MCF 10A (cell line): Measurements from ENCODE around the gene DHX57. TPM values are rescaled to one million over a fixed set of nuclear protein-coding genes. Genes with fewer than 3 reads are reported as not detected.

Experiments used
- BruUV-seq: library from RNA; stranded (reverse); fragments of 400-500 nt; replicated peaks from 2 replicates; lab custom pipeline; 2021; lab: Mats Ljungman, UMichigan
- CTCF ChIA-PET: fragments of 300-600 bp; sonication (Branson Sonifier 250); formaldehyde crosslinking; extraction: SDS; loops from one replicate; lab custom pipeline; 2021; ENCODE audit warnings: antibody characterized with exemption, inconsistent platforms; lab: Yijun Ruan, JAX
- POLR2A ChIA-PET: fragments of 300-600, 350-650 bp; sonication (Branson Sonifier 250); formaldehyde crosslinking; extraction: SDS; loops from one replicate; lab custom pipeline; 2020; ENCODE audit warnings: antibody characterized with exemption, inconsistent platforms; lab: Yijun Ruan, JAX
- DNase-seq: peaks from one replicate; pipeline ENCODE4 v3.0.0-alpha.2; 2018; ENCODE audit not compliant: unreplicated experiment
- H3K27ac Mint-ChIP-seq: one replicate; pipeline ENCODE4 v1.8.0; 2022; ENCODE audit warnings: mild to moderate bottlenecking, low read depth, mixed read lengths; ENCODE audit not compliant: unreplicated experiment
- H3K27me3 Mint-ChIP-seq: one replicate; pipeline ENCODE4 v1.8.0; 2022; ENCODE audit warnings: mixed read lengths; ENCODE audit not compliant: insufficient read depth, unreplicated experiment
- H3K36me3 Mint-ChIP-seq: one replicate; pipeline ENCODE4 v1.8.0; 2022; ENCODE audit warnings: mild to moderate bottlenecking, moderate library complexity, mixed read lengths; ENCODE audit not compliant: insufficient read depth, unreplicated experiment
- H3K4me1 Mint-ChIP-seq: one replicate; pipeline ENCODE4 v1.8.0; 2022; ENCODE audit warnings: mixed read lengths; ENCODE audit not compliant: insufficient read depth, unreplicated experiment
- H3K4me3 Mint-ChIP-seq: one replicate; pipeline ENCODE4 v1.8.0; 2022; ENCODE audit warnings: mild to moderate bottlenecking, moderate library complexity, mixed read lengths; ENCODE audit not compliant: unreplicated experiment
- H3K9me3 Mint-ChIP-seq: one replicate; pipeline ENCODE4 v1.8.0; 2022; ENCODE audit warnings: mixed read lengths; ENCODE audit not compliant: unreplicated experiment
- intact Hi-C: fragments of 100-400 bp; cut with micrococcal nuclease; formaldehyde crosslinking; loops from 2 replicates; pipeline ENCODE4 v1.14.1; 2022
- total RNA-seq: library from RNA; stranded (reverse); gene quantifications from 2 replicates; pipeline ENCODE4 v1.2.3, GENCODE V29; 2022
- TF ChIP-seq, protein P1 (sequence below): fragments of 200-600 bp; IDR thresholded peaks from one replicate; pipeline ENCODE4 v1.8.0; 2022; ENCODE audit warnings: antibody characterized with exemption, mild to moderate bottlenecking; ENCODE audit not compliant: unreplicated experiment

The DHX57 gene
- total RNA-seq, 1 experiment from 2014 or later, result 21.3 TPM

DNA sequence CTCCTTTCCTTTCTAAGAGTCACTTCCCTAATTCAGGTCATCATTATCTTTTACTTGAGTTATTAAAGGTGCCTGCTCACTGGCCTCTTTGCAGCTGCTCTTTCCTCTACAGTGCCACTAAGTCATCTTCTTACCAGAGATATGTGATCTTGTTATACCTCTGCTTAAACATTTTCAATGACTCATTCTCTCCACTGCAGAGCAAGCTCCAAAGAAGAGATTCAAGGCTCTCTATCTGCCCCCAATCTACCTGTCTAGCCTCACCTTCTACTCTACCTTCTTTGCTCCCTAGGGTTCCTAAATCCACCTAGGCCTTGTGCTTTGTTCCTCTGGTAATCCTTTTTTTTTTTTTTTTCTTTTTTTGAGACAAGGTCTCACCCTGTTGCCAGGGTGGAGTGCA, 17.1 kb upstream of the DHX57 start:
- Mint-ChIP-seq H3K4me3 (no peak overlapping the region), H3K36me3 (no peaks in the 10 kb centered on the region), H3K9me3 (no peaks in the 10 kb centered on the region), H3K27me3 (no peaks in the 10 kb centered on the region), H3K27ac (no peak overlapping the region), H3K4me1 (no peaks in the 10 kb centered on the region)
- DNase-seq, result no peak
- intact Hi-C loops, result no loop called here
- POLR2A ChIA-PET, result no interaction called here
- CTCF ChIA-PET, result interaction anchor here (1.8 kb wide), 1 partner anchor 55 kb away, joined by 4 read pairs; no protein-coding TSS in a partner anchor
- BruUV-seq, result no TSS peak
- TF ChIP-seq, protein P1, sequence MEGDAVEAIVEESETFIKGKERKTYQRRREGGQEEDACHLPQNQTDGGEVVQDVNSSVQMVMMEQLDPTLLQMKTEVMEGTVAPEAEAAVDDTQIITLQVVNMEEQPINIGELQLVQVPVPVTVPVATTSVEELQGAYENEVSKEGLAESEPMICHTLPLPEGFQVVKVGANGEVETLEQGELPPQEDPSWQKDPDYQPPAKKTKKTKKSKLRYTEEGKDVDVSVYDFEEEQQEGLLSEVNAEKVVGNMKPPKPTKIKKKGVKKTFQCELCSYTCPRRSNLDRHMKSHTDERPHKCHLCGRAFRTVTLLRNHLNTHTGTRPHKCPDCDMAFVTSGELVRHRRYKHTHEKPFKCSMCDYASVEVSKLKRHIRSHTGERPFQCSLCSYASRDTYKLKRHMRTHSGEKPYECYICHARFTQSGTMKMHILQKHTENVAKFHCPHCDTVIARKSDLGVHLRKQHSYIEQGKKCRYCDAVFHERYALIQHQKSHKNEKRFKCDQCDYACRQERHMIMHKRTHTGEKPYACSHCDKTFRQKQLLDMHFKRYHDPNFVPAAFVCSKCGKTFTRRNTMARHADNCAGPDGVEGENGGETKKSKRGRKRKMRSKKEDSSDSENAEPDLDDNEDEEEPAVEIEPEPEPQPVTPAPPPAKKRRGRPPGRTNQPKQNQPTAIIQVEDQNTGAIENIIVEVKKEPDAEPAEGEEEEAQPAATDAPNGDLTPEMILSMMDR, result no peak

DNA sequence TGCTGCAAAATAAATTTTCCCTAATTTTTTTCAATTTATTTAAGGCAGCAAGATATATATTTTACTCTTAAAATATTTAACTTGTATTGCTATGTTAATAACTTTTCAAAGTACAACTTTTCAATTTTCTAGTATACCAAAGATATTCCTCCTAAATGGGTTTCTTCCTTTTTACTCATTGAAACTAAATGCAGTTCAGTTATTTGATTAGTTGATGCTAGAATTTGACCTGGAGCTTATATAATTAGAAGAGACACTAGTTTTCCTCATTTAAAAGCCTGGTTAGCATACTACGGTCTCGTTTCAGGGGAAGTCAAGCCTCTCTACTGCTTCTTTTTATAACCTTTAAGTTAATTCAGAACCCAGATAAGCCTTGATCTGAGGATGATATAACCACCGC, 13.8 kb upstream of the DHX57 start, which contains the start of gene ARHGEF33:
ARHGEF33 (plus strand) TSS at position 301 of the 400 bp plus-strand sequence. CDS start 29,573 bp downstream, outside the sequence.
- H3K9me3 Mint-ChIP-seq, result no peaks in the 10 kb centered on the region
- no peaks in the 10 kb centered on the region for H3K36me3 Mint-ChIP-seq
- H3K4me3 Mint-ChIP-seq, result no peak within 1 kb of the TSS
- no TSS peak for BruUV-seq
- ChIA-PET CTCF (no interaction called here), POLR2A (interaction anchor here (1.9 kb wide), 1 partner anchor 14 kb away, joined by 5 read pairs; the partner anchor contains the start of genes DHX57 and MORN2)
- no peaks in the 10 kb centered on the region for H3K27me3 Mint-ChIP-seq
- H3K27ac Mint-ChIP-seq, result no peak within 1 kb of the TSS
- no peak for DNase-seq
- TF ChIP-seq, protein P1, result no peak
- H3K4me1 Mint-ChIP-seq, result no peaks in the 10 kb centered on the region
- intact Hi-C loops, result no loop called here

DNA sequence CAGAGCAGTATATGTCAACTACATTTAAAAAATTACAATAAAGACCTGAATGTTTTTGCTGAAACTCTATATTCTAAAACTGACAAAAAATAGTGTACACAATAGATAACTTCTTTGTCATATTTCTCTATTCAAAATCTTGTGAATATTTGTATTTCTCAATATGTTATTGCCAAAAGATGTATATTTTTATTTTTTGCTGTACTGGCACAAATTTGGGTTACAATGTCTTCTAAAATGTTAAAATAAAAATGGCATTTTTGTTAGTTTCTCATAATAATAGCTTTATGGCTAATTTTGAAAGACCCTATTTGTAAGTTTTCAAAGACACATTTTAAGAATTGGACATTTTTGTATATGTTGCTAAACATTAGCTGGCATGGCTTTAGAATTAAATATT, 13.3 kb upstream of the DHX57 start:
- no peaks in the 10 kb centered on the region for H3K4me1 Mint-ChIP-seq
- no peaks in the 10 kb centered on the region for H3K9me3 Mint-ChIP-seq
- H3K4me3 Mint-ChIP-seq, result no peak overlapping the region
- no peaks in the 10 kb centered on the region for H3K36me3 Mint-ChIP-seq
- POLR2A ChIA-PET, result no interaction called here
- no TSS peak for BruUV-seq
- H3K27ac Mint-ChIP-seq, result no peak overlapping the region
- H3K27me3 Mint-ChIP-seq, result no peaks in the 10 kb centered on the region
- DNase-seq, result no peak
- intact Hi-C loops, result no loop called here
- TF ChIP-seq, protein P1, result no peak
- CTCF ChIA-PET, result no interaction called here

DNA sequence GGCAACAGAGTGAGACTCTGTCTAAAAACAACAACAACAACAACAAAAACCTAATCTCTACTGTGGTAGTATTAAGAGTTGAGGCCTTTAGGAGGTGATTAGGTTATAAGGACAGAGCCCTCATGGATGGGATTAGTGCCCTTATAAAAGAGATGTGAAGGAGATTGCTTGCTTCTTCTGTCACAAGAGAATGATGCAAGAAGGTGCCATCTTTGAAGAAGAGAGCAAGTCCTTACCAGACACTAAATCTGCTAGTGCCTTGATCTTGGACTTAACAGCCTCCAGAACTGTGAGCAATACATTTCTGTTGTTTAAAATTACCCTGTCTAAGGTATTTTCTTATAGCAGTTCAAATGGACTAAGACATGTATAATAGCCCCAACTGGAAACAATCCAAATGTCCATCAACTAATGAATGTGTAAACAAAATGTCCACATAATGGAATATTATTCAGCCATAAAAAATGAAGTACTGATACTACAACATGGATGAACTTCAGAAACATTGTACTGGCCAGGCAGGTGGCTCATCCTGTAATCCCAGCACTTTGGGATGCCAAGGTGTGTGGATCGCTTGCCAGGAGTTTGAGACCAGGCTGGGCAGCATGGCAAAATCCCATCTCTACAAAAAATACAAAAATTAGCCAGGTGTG, 12.3 kb upstream of the DHX57 start:
- DNase-seq, result no peak
- Mint-ChIP-seq H3K27ac (no peak overlapping the region), H3K4me1 (no peaks in the 10 kb centered on the region), H3K4me3 (no peak overlapping the region), H3K9me3 (no peaks in the 10 kb centered on the region), H3K36me3 (no peaks in the 10 kb centered on the region), H3K27me3 (no peaks in the 10 kb centered on the region)
- POLR2A ChIA-PET, result no interaction called here
- BruUV-seq, result no TSS peak
- TF ChIP-seq, protein P1, result no peak
- CTCF ChIA-PET, result interaction anchor here (0.6 to 1.5 kb wide), 3 partner anchors 12 to 463 kb away, joined by 4 to 6 read pairs (median 5); partner anchors contain the start of genes DHX57 and MORN2
- intact Hi-C loops, result no loop called here
